Epidermal melanocyte (primary cell): ENCODE measurements around the gene PRDM11.

Experiments used
- DNase-seq: peaks from one replicate; pipeline ENCODE4 v3.0.0; 2011; ENCODE audit warnings: low spot score; ENCODE audit not compliant: insufficient read length

The PRDM11 gene

DNA sequence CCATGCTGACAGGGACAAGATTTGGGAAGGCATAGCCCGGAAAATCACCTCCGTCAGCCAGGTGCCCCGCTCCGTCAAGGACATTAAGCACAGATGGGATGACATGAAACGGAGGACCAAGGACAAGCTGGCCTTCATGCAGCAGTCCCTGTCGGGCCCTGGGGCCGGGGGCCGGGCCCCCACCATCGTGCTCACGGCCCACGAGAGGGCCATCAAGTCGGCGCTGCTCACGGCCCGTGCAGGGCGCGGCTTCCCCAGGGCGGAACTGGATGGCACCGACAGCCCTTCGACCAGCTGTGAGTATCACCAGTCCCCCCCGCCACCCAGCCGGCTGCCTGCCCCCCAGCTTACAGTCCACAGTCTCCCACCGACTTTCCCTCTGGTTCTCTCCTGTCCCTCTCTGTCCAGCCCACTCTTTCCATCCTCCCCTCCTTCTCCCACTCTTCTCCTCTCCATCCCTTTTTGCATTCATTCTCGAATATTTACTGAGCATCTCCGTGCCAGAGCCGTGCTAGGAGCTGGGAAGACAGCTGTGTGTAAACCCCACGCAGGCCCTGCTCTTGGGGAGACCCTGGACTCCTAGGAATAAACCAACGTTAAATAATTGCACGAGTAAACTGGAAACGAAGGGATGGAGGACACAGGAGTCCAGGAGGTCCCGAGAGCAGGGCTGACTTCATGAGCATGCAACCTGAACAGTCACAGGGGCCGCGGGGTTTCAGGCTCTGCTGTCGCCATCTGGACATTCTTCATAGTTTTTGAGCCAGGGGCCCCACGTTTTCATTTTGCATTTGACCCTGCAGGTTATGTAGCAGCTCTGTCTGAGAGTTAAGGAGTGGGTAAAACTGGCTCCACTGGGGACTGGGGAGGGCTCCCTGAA, 62.8 kb downstream of the PRDM11 start:
- DNase-seq: no peak

DNA sequence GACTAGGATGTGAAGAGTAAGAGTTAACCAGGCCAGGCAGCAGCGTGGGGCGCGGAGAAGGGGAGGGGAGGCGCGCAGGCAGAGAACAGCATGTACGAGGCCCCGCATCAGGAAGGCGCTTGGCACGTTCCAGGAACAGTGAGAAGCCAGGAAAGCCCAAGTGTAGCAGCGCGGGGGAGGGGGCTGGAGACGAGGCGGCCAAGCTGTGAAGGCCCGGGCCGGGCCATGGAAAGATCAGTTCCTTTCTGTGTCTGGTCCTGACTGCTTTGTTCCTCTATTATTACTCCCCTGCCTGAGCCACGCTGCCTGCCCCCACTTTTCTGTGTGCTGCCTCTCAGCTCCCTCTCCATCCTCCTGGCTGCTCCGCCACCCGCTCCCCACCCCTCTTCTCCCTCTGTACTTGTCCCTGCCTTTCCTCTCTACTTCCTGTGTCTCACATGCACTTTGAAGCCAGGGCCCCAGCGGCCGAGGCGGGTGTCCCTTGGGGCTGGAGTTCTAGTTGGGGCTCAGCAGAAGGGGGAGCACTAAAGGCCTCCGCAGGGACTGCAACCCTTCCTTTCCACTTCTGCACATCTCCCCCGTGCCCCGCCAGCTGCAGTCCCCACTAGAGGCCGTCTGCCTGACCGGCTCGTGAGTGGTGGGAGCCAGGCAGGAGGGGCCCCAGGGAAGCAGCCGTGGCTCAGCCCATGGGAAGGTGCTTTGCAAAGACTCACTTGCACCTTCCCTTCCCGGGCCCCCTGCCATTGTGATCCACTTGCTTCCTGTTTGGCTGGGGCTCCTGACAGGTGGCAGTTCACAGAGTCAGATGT, 63.7 kb downstream of the PRDM11 start:
- DNase-seq: no peak

DNA sequence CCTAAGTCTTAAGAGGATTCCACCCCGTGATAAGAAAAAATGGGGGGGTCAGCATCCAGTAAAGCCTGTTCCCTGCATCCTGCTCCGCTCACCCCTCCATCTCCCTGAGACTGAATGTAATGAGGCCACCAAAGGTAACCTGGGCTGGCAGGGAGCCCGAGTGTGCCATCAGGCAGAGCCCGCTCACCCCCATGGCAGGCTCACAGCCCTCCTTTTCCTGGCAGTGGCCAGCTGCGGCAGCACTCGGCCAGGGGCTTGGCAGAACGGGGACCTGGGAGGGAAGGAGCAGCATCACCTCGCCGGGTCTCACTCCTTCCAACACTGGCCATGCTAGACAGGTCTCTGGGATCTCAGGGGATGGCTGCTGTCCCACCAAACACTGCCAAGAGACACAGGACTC, 64.4 kb downstream of the PRDM11 start:
- no peak for DNase-seq

DNA sequence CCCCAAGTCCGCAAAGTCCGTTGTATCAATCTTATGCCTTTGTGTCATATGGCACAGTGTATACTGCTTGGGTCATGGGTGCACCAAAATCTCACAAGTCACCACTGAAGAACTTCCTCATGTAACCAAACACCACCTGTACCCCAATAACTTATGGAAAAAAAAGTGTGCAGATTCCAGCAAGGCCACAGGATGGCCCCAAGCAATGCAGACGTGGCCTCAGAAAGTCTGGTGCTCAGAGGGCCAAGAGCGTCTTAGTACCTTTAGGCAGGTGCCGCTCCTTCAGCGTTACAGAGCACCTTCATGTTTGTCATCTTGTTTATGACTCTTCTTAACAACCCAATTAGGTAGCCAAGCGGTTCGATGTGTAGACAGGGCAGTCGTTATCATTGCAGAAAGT, 65.3 kb downstream of the PRDM11 start:
- no peak for DNase-seq

DNA sequence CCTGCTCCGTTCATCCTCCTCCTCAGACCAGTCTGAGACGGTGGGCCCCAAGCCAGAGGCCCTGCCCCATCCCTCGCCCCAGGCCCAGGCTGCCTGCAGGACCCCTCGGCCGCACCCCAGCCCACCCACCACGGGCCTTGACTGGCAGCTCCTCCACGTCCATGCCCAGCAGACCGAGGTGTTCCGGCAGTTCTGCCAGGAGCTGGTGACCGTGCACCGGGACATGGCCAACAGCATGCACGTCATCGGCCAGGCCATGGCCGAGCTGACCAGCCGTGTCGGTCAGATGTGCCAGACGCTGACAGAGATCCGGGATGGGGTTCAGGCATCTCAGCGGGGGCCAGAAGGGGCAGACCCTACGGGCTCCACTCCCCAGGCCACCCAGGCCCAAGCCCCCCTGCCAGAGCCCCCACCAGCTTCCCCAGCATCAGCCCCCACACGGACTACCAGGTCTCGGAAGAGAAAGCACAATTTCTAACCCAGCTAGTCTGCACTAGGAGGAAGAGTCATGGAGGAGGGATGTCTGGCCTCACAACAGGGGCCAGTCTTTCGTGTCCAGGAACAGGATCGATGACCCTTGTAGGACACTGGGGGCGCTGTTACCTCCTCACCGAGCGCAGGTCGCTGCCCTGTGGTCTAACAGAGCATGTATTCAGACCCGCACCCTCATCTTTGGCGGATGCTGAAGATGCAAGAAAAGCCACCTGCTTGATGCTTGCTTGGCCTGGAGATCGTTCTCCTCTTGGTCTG, 66.3 kb downstream of the PRDM11 start:
- DNase-seq: no peak

DNA sequence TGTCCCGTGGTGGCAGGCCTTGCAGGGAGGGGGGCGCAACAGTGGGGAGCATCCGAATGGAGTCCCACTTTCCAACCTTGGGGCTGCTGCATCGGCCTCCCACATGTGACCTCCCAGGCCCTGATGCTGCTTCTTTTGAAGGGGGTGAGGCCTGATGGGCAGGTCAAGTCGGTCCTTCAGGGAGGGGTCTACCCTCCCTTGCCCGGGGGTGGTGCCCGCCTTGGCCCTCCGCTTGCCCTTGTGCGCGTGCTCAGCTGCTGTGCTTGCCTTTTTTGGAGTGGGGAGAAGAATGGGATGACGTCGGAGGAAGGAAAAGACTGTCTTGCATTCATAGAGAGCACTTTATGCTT, 66.9 kb downstream of the PRDM11 start:
- no peak for DNase-seq

DNA sequence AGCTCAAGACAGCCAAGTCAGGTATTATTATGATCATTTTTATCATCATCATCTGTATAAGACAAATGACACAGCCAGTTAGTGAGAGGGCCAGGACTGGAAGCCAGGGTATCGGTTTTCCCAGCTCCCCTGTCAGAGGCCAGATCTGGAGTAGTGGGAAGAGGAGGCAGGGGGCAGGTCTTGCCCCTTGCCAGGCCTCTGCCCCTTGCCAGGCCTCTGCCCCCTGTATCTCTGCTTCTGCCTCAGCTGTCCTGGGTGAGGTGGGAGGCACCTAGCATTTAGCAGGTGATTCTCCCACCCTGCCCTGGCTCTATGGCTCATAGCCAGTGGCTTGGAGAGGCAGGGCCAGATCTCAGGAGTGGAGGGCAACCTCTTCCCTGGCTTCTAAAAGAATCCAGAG, 67.3 kb downstream of the PRDM11 start:
- no peak for DNase-seq

DNA sequence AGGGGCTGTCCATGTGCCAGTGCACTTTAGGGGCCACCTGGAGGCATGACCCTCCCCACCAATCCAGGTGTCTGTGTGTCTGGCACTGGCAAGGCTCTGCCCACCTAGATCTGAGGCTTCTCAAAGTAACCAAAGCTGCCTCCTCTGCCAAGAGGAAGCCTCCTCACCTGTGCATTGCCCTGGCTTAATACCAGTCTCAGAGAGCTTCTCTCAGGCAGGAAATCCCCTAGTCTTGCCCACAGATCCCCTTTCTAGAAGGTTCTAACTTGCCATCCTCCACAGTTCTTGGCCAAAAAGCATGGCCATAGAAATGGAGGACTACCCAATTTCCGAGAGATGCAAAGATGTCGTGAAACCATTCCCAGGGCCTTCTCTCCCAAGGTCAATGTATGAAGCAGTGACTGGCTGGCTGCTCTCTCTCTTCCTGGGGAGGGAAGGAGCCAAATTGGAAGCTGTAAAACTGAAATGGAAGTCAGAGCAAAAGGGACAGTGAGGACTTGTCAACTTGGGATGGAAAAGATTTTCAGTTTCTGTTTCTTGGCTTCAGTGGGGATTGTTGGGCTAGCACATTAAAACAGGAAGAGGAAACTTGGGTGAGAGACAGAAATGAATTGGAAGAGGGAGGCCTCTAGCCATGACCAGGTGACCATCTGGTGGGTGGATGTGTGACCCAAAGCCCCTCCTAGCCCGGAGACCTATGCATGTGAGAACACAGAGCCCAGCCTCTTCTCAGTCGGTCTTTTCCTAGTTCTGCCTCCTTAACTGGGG, 68.8 kb downstream of the PRDM11 start:
- DNase-seq: no peak

DNA sequence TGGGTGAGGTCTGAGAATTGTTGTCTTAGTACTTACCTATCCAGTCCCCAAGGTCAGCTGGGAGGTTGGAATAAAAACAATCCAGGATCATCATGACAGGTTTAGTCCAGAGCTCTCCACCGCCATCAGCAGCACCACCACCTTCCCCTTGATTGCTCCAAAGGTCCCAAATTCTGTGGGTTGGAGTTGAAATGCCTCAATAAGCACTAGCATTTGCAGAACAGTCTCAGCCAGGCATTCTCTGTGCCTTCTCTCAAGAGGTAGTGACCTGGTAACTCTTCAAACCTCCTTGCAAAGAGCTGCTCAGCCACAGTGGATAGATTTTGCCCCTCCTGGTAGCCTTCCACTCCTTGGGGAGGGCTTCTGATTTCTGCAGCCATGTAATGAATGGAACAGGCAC, 69.6 kb downstream of the PRDM11 start:
- no peak for DNase-seq

DNA sequence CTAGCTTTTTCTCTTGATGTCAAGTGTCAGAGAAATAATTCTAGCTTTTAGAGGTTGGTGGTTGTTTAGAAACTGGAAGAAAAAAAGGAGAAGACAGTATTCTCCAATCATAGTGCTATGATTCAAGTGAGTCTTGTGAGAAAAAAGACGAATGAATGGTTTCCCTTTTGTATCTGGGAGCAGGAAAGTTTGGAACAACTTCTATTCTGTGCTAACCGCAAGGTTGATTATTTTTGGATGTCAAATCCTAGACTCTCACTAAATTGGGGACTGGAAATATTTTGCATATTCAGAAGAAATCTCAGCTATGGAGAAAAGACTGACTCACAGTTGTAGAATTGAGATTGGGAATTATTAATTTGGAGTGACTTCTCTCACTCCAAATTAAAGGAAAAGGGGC, 70.5 kb downstream of the PRDM11 start:
- DNase-seq: no peak

DNA sequence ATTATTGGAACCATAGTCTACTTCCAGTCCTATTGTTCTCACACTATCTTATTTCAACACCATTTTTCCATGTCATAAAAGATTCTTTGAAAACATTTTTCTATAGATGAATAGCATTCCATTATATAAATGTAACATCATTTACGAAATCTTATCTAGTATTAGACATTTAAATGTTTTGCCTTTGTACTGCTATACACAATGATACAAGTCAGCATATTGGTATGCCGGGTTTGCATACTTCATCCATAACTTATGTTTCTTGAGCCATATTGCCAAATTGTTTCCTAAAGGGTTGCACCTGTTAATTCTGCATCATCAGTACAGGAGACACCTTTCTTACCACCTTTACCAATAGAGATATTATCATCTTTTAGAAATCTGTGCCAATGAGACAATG, 71.6 kb downstream of the PRDM11 start:
- DNase-seq: no peak

DNA sequence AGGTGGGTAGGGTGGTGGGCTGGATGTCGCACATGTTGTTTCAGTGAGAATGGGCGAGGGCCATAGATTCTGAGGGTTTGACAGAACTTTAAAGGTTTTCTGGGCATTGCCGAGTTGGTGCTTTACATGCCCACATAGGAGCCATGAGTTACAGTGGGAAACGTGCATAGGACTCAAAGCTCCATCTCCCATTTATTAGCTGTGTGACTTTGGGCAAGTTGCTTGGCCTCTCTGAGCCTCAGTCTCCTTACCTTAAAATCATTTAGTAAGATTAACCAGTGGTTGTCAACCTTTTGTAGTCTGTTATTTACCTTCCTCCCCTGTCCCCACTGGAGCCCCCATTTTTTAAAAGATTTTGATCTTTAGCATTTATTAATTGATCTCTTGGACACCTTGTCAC, 72.3 kb downstream of the PRDM11 start:
- DNase-seq: no peak

DNA sequence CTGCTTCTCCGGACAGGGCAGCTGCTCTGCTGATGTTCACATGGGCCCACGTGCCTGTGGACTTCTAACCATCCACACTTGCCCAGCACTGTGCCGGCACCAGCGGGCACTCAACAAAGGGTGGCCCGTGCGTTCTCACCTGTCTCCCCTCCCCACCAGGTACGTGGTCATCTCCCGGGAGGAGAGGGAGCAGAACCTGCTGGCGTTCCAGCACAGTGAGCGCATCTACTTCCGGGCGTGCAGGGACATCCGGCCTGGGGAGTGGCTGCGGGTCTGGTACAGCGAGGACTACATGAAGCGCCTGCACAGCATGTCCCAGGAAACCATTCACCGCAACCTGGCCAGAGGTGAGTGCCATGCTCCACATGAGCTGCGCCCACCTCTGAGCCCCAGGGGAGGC, 73.0 kb downstream of the PRDM11 start:
- no peak for DNase-seq

DNA sequence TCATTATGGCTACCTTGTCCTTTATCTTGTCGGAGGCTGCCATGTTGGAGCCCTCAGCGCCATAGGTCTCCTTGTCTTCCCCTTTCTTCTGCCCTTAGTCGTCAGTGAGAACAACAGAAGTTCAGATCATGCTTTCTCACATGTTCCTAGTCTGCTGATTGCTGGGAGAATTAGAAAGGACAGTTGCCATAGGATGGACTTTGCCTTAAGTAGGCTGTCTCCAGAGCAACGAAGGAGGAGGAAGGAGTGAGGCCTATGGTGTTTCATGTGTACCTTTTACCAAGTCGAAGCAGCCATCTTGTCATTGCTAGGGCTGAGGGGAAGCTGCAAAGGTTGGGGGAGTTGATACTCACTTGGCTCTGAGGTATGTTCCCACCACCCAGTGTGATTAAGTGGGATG, 77.1 kb downstream of the PRDM11 start:
- no peak for DNase-seq

DNA sequence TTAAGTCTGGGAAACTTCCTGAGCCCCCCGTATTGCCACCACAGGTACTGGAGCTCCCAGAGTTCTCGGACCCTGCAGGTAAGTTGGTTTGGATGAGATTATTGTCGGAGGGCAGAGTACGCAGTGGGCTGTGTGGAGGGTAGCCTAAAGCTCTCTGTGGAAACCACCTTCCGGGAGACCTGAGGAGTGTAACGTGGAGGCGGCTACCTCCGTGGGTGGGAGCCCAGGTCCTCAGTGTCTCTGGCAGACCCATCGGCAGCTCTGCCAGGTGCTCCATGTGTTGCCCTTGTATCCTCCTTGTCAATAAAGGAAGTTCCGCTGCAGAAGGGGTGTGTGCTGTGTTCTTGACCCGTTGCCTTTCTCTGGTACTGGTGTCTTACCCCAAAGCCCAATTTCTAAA, 78.3 kb downstream of the PRDM11 start:
- no peak for DNase-seq

DNA sequence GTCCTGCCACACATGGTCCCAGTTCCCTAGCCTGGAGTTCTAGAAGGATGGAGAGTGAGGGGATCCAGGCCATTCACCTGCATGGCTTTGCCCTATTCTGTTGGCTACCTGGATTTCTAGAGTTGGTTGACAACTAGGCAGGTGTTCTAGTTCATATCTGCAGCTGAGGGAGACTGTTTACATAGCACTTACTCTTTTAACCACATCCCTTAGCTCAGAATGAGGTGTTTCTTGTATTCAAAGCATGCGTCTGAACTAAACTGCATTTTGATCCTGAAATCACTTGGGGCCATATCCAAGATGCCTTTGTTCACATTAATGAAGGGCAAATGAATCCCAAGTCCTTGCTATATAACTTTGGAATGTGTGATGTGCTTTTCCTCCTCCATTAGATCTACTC, 78.8 kb downstream of the PRDM11 start:
- no peak for DNase-seq

DNA sequence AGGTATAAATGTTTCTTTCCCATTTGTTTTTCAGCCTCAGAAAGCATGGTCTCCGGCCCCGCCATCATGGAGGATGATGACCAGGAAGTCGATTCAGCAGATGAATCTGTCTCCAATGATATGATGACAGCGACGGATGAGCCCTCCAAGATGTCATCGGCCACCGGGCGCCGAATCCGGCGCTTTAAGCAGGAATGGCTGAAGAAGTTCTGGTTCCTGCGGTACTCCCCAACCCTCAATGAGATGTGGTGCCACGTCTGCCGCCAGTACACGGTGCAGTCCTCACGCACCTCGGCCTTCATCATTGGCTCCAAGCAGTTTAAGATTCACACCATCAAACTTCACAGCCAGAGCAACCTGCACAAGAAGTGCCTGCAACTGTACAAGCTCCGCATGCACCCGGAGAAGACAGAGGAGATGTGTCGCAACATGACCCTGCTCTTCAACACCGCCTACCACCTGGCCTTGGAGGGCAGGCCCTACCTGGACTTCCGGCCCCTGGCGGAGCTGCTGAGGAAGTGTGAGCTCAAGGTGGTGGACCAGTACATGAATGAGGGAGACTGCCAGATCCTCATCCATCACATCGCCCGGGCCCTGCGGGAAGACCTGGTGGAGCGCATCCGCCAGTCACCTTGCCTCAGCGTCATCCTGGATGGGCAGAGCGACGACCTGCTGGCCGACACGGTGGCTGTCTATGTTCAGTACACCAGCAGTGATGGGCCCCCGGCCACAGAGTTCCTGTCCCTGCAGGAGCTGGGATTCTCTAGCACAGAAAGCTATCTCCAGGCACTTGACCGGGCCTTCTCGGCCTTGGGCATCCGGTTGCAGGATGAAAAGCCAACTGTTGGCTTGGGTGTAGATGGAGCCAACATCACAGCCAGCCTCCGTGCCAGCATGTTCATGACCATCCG, 79.8 kb downstream of the PRDM11 start:
- no peak for DNase-seq

DNA sequence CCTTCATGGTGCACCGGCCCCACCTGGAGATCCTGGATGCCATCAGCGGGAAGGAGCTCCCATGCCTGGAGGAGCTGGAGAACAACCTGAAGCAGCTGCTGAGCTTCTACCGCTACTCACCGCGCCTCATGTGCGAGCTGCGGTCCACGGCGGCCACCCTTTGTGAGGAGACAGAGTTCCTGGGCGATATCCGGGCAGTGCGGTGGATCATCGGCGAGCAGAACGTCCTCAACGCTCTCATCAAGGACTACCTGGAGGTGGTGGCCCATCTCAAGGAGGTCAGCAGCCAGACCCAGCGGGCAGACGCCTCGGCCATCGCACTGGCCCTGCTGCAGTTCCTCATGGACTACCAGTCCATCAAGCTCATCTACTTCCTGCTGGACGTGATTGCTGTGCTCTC, 80.5 kb downstream of the PRDM11 start:
- DNase-seq: no peak

DNA sequence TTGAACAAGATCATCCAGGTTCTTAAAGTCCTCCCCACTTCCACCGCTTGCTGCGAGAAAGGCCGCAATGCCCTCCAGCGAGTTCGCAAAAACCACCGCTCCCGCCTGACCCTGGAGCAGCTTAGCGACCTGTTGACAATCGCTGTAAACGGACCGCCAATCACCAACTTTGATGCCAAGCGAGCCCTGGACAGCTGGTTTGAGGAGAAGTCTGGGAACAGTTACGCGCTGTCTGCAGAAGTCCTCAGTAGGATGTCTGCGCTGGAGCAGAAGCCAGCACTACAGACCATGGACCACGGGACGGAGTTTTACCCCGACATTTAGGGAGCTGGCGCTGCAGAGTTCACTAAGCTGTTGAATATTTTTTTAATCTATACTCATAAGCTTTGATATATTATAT, 81.4 kb downstream of the PRDM11 start:
- no peak for DNase-seq

DNA sequence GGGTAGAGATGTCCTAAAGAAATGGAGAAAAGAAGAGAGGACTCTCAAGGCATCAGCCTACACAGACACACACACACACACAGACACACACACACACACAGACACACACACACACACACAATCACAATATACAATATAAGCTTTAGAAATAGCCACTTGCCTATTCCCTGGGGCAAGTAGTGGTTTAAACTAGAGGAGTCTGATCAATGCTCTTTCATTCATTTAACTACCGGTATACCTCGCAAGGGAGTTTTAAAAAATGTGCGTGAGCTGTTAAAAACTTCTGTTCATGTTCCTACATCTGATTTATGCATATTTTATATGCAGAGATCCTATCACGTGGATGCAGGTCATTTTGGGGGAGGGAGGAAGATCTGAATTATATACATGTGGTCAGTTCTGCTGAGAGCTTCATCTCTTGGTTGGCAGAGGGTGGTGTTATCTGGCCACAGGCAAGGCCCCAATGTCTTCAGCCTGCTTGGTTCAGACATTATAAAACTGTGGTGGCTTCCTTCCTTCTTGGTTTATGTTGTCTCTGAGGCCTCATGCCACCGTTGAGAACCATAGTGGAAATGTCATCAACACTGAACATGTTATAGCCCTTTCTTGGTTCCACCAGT, 83.1 kb downstream of the PRDM11 start:
- peak; percentile 45 for DNase-seq
